ENCODE results near the gene PAGR1. TPM values are rescaled to one million over a fixed set of nuclear protein-coding genes. Genes with fewer than 3 reads are reported as not detected.
"Not testable (repeated sequence)": the region's sequence is repeated elsewhere in the genome, so short reads cannot be mapped to it uniquely, and the experiment has no call there.

The PAGR1 gene
- 10 to 100 TPM; 26.6 to 40.5 (median 29.8) TPM for total RNA-seq

DNA sequence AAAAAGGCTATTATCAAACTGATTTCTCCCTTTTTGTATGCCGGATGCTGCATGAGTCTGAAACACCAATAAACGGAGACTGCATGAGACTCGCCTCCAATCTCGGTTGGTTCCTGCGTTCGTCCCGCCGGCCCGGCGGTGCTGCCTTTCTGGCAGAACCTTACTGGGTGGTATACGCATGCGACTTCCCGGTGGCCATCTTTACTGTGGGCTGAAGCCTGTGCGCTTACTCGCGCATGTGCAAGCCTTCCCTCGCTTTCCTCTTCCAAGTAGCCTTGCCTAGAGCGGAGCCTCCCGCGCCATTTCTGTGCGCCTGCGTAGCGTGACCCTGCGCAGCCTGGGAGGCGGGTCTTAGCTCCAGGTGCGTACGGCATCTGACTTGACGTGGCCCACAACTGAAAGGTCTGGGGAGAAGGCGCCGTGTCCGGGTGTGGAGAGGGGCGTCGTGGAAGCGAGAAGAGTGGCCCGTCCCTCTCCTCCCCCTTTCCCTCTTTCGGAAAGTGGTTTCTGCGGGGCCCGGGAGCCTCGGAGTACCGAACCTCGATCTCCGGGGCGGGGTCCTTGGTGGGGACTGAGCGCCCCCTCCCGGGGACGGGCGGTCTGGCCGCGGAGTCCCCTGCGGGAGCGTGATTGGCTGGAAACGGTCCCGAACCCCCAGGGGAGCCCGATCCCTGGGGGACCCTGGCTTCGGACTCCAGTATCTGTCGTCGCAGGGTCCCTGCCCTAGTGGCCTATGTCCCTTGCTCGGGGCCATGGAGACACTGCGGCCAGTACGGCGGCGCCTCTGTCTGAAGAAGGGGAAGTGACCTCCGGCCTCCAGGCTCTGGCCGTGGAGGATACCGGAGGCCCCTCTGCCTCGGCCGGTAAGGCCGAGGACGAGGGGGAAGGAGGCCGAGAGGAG is at the start of gene PAGR1:
Gene PAGR1, plus strand, starts transcription at position 360 of the 901 bp plus-strand sequence. Its CDS starts 374 bp downstream, at position 734.
- Histone ChIP-seq H3K27me3 (no peaks in the 10 kb centered on the region), H3K4me1 (peaks cover 0 to 11% of the 10 kb centered on the region in 2 donors), H3K36me3 (no peaks in the 10 kb centered on the region), H3K9me3 (no peaks in the 10 kb centered on the region), H3K4me3 (peak within 1 kb of the TSS; percentile 64 to 84 (median 81)), H3K27ac (peak within 1 kb of the TSS; percentile 94 to 96)
- peak; percentile 98 to 99 for DNase-seq (ENCODE audit: low spot score in 2 of 2)
- intact Hi-C loops (cut with DNase I; ENCODE audit: low total_unique reads) = no loop called here
- TF ChIP-seq CTCF (IDR thresholded peaks at IDR 0.05) (peak; percentile 76 to 91 (median 86)), POLR2AphosphoS5 (IDR thresholded peaks at IDR 0.05) (peak; percentile 89 to 91 (median 91)), POLR2A (IDR thresholded peaks at IDR 0.05) (peak; percentile 48)

DNA sequence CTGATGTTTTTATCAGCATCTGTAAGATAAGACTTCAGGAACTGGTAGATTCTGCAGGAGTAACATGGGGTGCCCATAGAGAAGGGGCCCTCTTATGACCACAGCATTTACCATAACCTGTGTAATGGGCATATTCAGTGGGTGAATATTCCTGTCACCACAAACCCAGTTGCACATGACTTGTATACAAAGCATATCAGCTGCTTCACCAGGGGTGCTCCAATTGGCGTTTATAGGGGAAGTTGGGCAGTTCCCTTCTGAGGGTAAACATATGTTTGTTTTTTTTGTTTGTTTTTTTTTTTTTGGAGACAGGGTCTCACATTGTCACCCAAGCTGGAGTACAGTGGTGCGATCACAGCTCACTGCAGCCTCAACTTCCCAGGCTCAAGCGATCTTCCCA is 49.4 kb upstream of the PAGR1 start:
- intact Hi-C loops (cut with DNase I; ENCODE audit: low total_unique reads) = no loop called here
- no peak overlapping the region for H3K27ac ChIP-seq

GRCh38 chr16:29767062-29767461 is 48.9 kb upstream of the PAGR1 start:
- Histone ChIP-seq H3K4me3 (no peak overlapping the region), H3K4me1 (no peaks in the 10 kb centered on the region), H3K9me3 (no peaks in the 10 kb centered on the region), H3K36me3 (no peaks in the 10 kb centered on the region), H3K27me3 (no peaks in the 10 kb centered on the region), H3K27ac (no peak overlapping the region)
- TF ChIP-seq CTCF (IDR thresholded peaks at IDR 0.05) = no peak
- TF ChIP-seq POLR2A (IDR thresholded peaks at IDR 0.05) = no peak
- TF ChIP-seq POLR2AphosphoS5 (IDR thresholded peaks at IDR 0.05) = no peak
- DNase-seq (ENCODE audit: low spot score in 2 of 2) = no peak
- intact Hi-C loops (cut with DNase I; ENCODE audit: low total_unique reads) = no loop called here

More for the DNA sequence above, 49.4 kb upstream of the PAGR1 start:
- no peak for DNase-seq (ENCODE audit: low spot score in 2 of 2)
- Histone ChIP-seq H3K4me1 (no peaks in the 10 kb centered on the region), H3K36me3 (no peaks in the 10 kb centered on the region), H3K9me3 (no peaks in the 10 kb centered on the region), H3K27me3 (no peaks in the 10 kb centered on the region), H3K4me3 (no peak overlapping the region)
- no peak for TF ChIP-seq POLR2AphosphoS5 (IDR thresholded peaks at IDR 0.05)
- no peak for TF ChIP-seq POLR2A (IDR thresholded peaks at IDR 0.05)

GRCh38 chr16:29769507-29769906 is 46.4 kb upstream of the PAGR1 start:
- TF ChIP-seq CTCF (IDR thresholded peaks at IDR 0.05) (no peak), POLR2AphosphoS5 (IDR thresholded peaks at IDR 0.05) (no peak), POLR2A (IDR thresholded peaks at IDR 0.05) (no peak)
- H3K4me1 ChIP-seq = no peaks in the 10 kb centered on the region
- intact Hi-C loops (cut with DNase I; ENCODE audit: low total_unique reads) = no loop called here
- no peaks in the 10 kb centered on the region for H3K9me3 ChIP-seq
- no peaks in the 10 kb centered on the region for H3K27me3 ChIP-seq
- no peak overlapping the region for H3K4me3 ChIP-seq
- no peaks in the 10 kb centered on the region for H3K36me3 ChIP-seq
- DNase-seq (ENCODE audit: low spot score in 2 of 2) = no peak
- H3K27ac ChIP-seq = no peak overlapping the region

GRCh38 chr16:29770250-29770929 is 45.6 kb upstream of the PAGR1 start:
- intact Hi-C loops (cut with DNase I; ENCODE audit: low total_unique reads) = no loop called here
- H3K4me1 ChIP-seq = no peaks in the 10 kb centered on the region
- no peak overlapping the region for H3K4me3 ChIP-seq
- H3K27ac ChIP-seq = no peak overlapping the region
- no peak for TF ChIP-seq POLR2A (IDR thresholded peaks at IDR 0.05)
- TF ChIP-seq POLR2AphosphoS5 (IDR thresholded peaks at IDR 0.05) = no peak
- no peak for TF ChIP-seq CTCF (IDR thresholded peaks at IDR 0.05)
- H3K27me3 ChIP-seq = no peaks in the 10 kb centered on the region
- H3K36me3 ChIP-seq = no peaks in the 10 kb centered on the region
- H3K9me3 ChIP-seq = no peaks in the 10 kb centered on the region
- DNase-seq (ENCODE audit: low spot score in 2 of 2) = no peak

- H3K4me1 ChIP-seq; H3K9me3 ChIP-seq; DNase-seq (ENCODE audit: low spot score in 2 of 2); H3K27me3 ChIP-seq; H3K27ac ChIP-seq; H3K36me3 ChIP-seq; H3K4me3 ChIP-seq; intact Hi-C loops (cut with DNase I; ENCODE audit: low total_unique reads): not testable (repeated sequence)
Measured at GRCh38 chr16:29772330-29772729, 43.6 kb upstream of the PAGR1 start.

All from breast epithelium (tissue), 4 donors.